HCT116 (cell line): ENCODE measurements around the gene ABL1. TPM values are rescaled to one million over a fixed set of nuclear protein-coding genes. Genes with fewer than 3 reads are reported as not detected.

Experiments used
- ATAC-seq: fragments of 200-7000 bp; cut with Tn5 transposase; 2 replicates; pipeline ENCODE4 v1.9.1; 2020; ENCODE audit warnings: mild to moderate bottlenecking, moderate library complexity
- BruUV-seq: library from RNA; stranded (reverse); fragments of 400-500 nt; replicated peaks from 2 replicates; lab custom pipeline; 2021; lab: Mats Ljungman, UMichigan
- CTCF ChIA-PET: fragments of 300-600 bp; sonication (Branson Sonifier 250); formaldehyde crosslinking; loops from one replicate; lab custom pipeline; 2021; ENCODE audit warnings: antibody characterized with exemption; lab: Charles Lee
- POLR2A ChIA-PET: fragments of 300-600, 350-600 bp; sonication (Branson Sonifier 250); formaldehyde crosslinking; loops from one replicate; lab custom pipeline; 2021; ENCODE audit warnings: antibody characterized with exemption; lab: Charles Lee
- RAD21 ChIA-PET, 2 experiments: fragments of 300-600 bp; sonication (Branson Sonifier 250); formaldehyde crosslinking; loops; one replicate each; lab custom pipeline; 2023; ENCODE audit warnings: low total read pairs in 2 of 2; ENCODE audit not compliant: uncharacterized antibody in 2 of 2, unreplicated experiment in 2 of 2, low non-redundant PET in 1 of 2; lab: Charles Lee
- DNase-seq: peaks from one replicate; pipeline ENCODE4 v3.0.0-alpha.2; 2010; ENCODE audit warnings: low read depth, low spot score
- H2AFZ ChIP-seq: fragments of 200-600 bp; shearing (Covaris generic), sonication (generic); 2 replicates; pipeline ENCODE4 v1.6.1; 2017; ENCODE audit warnings: low read depth, mixed run types, mixed read lengths, antibody characterized with exemption, low read length; ENCODE audit not compliant: poor library complexity, severe bottlenecking
- H3K27ac ChIP-seq: 2 replicates; pipeline ENCODE4 v1.5.1; 2012; ENCODE audit warnings: low read depth, low read length
- H3K27me3 ChIP-seq: fragments of 200-600 bp; sonication (generic); 2 replicates; pipeline ENCODE4 v1.6.1; 2016; ENCODE audit warnings: mixed run types, low read length, mixed read lengths; ENCODE audit not compliant: insufficient read depth
- H3K36me3 ChIP-seq, 2 experiments: fragments of 200-500 bp in 1 of 2; fragments of 200-600 bp in 1 of 2; sonication (Bioruptor generic) in 1 of 2; sonication (generic) in 1 of 2; 2 replicates each; pipeline versions ENCODE4 v1.5.1 to v1.6.1; 2014 to 2016; ENCODE audit warnings: low read length in 2 of 2, inconsistent platforms in 1 of 2, mixed read lengths in 1 of 2, mixed run types in 1 of 2; ENCODE audit not compliant: insufficient read depth in 2 of 2, control insufficient read depth in 1 of 2
- H3K4me1 ChIP-seq, 2 experiments: fragments of 200-600 bp in 1 of 2; sonication (generic) in 1 of 2; 2 replicates each; pipeline versions ENCODE4 v1.5.1 to v1.6.1; 2012 to 2017; ENCODE audit warnings: low read length in 2 of 2, inconsistent platforms in 1 of 2, mild to moderate bottlenecking in 1 of 2, mixed read lengths in 1 of 2, mixed run types in 1 of 2, moderate library complexity in 1 of 2; ENCODE audit not compliant: insufficient read depth in 2 of 2, control insufficient read depth in 1 of 2
- H3K4me2 ChIP-seq: fragments of 200-600 bp; sonication (generic); 2 replicates; pipeline ENCODE4 v1.6.1; 2017; ENCODE audit warnings: mixed run types, low read length, mixed read lengths
- H3K4me3 ChIP-seq, 2 experiments: fragments of 200-600 bp in 1 of 2; sonication (generic) in 1 of 2; replicated peaks in 1 of 2; 2 replicates each; pipeline ENCODE4 v1.5.1; 2011 to 2016; ENCODE audit warnings: low read length in 2 of 2, control low read depth in 1 of 2, low read depth in 1 of 2, mild to moderate bottlenecking in 1 of 2, mixed read lengths in 1 of 2, mixed run types in 1 of 2
- H3K79me2 ChIP-seq: fragments of 200-600 bp; sonication (generic); 2 replicates; pipeline ENCODE4 v1.6.1; 2017; ENCODE audit warnings: mild to moderate bottlenecking, mixed run types, low read length, moderate library complexity, mixed read lengths; ENCODE audit not compliant: insufficient read depth
- H3K9ac ChIP-seq: fragments of 200-600 bp; sonication (generic); 2 replicates; pipeline ENCODE4 v1.6.1; 2016; ENCODE audit warnings: low read length, mixed read lengths
- H3K9me2 ChIP-seq: fragments of 200-600 bp; sonication (generic), shearing (Covaris generic); 2 replicates; pipeline ENCODE4 v1.6.1; 2017; ENCODE audit warnings: mixed run types, mild to moderate bottlenecking, moderate library complexity; ENCODE audit not compliant: insufficient read depth
- H3K9me3 ChIP-seq, 2 experiments: fragments of 200-500 bp in 1 of 2; fragments of 200-600 bp in 1 of 2; sonication (Bioruptor generic) in 1 of 2; sonication (generic) in 1 of 2; 2 replicates each; pipeline ENCODE4 v1.6.1; 2014 to 2017; ENCODE audit warnings: low read length in 2 of 2, mixed read lengths in 2 of 2, inconsistent platforms in 1 of 2, low read depth in 1 of 2, mild to moderate bottlenecking in 1 of 2, mixed run types in 1 of 2, moderate library complexity in 1 of 2; ENCODE audit not compliant: control insufficient read depth in 1 of 2, insufficient read depth in 1 of 2
- H4K20me1 ChIP-seq: fragments of 200-600 bp; sonication (generic), shearing (Covaris generic); 2 replicates; pipeline ENCODE4 v1.6.1; 2017; ENCODE audit warnings: mixed run types, mild to moderate bottlenecking, moderate library complexity; ENCODE audit not compliant: insufficient read depth
- EGR1 ChIP-seq: IDR thresholded peaks from 2 replicates; pipeline ENCODE4 v1.6.1; 2012; ENCODE audit warnings: low read depth
- EZH2phosphoT487 ChIP-seq: fragments of 200-600 bp; IDR thresholded peaks from 2 replicates; pipeline ENCODE4 v1.6.1; 2018; ENCODE audit warnings: antibody characterized with exemption, borderline replicate concordance
- POLR2A ChIP-seq: IDR thresholded peaks from 2 replicates; pipeline ENCODE4 v1.7.0; 2011; ENCODE audit warnings: borderline replicate concordance; ENCODE audit not compliant: insufficient read depth, insufficient read length; ENCODE audit errors: extremely low read depth
- RAD21 ChIP-seq: IDR thresholded peaks from 2 replicates; pipeline ENCODE4 v1.6.1; 2012; ENCODE audit warnings: low read depth, mild to moderate bottlenecking
- SIN3A ChIP-seq: IDR thresholded peaks from 2 replicates; pipeline ENCODE4 v1.6.1; 2012; ENCODE audit warnings: low read depth
- SRF ChIP-seq: IDR thresholded peaks from 2 replicates; pipeline ENCODE4 v1.6.1; 2012; ENCODE audit warnings: low read depth
- ZFX ChIP-seq: fragments of 450-650 bp; IDR thresholded peaks from 2 replicates; pipeline ENCODE4 v1.6.1; 2017
- intact Hi-C: fragments of 100-400 bp; cut with micrococcal nuclease; formaldehyde crosslinking; loops from 2 replicates; pipeline ENCODE4 v1.10.0; 2022
- total RNA-seq: library from RNA; stranded (reverse); gene quantifications from one replicate; pipeline ENCODE4 v1.2.1, GENCODE V29; 2021; ENCODE audit not compliant: unreplicated experiment

The ABL1 gene
- total RNA-seq, 1 experiment from 2014 or later: 54.7 TPM

DNA sequence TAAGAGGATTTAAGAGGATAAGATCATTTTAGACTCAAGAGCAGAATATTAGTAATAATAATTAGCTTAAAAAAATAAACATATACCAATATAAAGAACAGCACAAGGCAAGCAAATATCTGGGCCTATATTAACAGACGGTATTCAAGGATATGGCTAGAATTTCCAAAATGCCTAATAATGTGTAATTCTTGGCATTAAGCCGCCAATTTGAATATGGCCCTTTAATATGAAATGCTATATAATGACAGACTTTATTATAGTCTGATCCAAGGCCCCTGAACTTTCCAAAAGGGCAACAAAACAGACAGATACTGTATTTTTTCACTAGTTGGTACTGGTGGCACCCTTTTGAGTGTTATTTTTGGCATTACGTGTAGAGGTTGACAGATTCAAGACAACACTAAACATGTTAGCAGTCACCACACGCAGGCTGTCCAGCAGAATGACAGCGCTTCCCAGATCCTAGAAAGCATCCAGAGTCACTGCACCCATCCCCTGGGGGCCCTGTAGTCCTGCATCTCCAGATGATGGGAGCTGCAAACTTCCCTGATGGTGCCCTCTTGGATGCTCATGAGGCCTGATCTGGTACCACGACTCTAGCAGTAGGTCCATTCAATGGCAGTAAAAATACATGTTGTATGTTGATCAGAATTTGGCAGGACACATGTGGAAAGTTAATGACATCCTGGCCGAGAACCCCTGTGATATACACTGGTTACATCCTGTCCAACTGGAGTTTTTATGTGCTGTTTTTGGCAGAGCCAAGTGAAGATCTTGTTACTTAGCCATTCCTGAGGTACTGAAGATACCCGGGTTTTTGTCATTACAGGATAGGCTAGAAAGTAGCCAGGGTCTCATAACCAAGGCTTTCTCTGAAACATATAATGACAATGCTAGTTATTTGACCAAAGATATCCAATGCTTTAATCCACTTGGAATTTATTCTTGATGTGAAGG lies 1.7 kb upstream of the ABL1 start:
- no peaks in the 10 kb centered on the region for H4K20me1 ChIP-seq
- no peak for TF ChIP-seq SIN3A
- no peak for TF ChIP-seq RAD21
- no peak for TF ChIP-seq SRF
- TF ChIP-seq POLR2A: no peak
- no peak for TF ChIP-seq EZH2phosphoT487
- H3K79me2 ChIP-seq: peaks cover 54% of the 10 kb centered on the region
- CTCF ChIA-PET: no interaction called here
- no peak overlapping the region for H3K27ac ChIP-seq
- ATAC-seq: no peak
- H2AFZ ChIP-seq: no peak overlapping the region
- no TSS peak for BruUV-seq
- peaks cover 24 to 36% of the 10 kb centered on the region in 2 experiments for H3K4me1 ChIP-seq
- H3K4me3 ChIP-seq: no peak overlapping the region
- RAD21 ChIA-PET: no interaction called here
- intact Hi-C loops: no loop called here
- H3K9me3 ChIP-seq: peaks cover 0 to 3% of the 10 kb centered on the region in 2 experiments; a peak in 1 of 4 replicates
- no peak for DNase-seq
- H3K36me3 ChIP-seq: no peaks in the 10 kb centered on the region
- POLR2A ChIA-PET: no interaction called here
- no peaks in the 10 kb centered on the region for H3K9me2 ChIP-seq
- no peaks in the 10 kb centered on the region for H3K27me3 ChIP-seq
- H3K4me2 ChIP-seq: peak overlapping the region; percentile 97
- no peak overlapping the region for H3K9ac ChIP-seq

DNA sequence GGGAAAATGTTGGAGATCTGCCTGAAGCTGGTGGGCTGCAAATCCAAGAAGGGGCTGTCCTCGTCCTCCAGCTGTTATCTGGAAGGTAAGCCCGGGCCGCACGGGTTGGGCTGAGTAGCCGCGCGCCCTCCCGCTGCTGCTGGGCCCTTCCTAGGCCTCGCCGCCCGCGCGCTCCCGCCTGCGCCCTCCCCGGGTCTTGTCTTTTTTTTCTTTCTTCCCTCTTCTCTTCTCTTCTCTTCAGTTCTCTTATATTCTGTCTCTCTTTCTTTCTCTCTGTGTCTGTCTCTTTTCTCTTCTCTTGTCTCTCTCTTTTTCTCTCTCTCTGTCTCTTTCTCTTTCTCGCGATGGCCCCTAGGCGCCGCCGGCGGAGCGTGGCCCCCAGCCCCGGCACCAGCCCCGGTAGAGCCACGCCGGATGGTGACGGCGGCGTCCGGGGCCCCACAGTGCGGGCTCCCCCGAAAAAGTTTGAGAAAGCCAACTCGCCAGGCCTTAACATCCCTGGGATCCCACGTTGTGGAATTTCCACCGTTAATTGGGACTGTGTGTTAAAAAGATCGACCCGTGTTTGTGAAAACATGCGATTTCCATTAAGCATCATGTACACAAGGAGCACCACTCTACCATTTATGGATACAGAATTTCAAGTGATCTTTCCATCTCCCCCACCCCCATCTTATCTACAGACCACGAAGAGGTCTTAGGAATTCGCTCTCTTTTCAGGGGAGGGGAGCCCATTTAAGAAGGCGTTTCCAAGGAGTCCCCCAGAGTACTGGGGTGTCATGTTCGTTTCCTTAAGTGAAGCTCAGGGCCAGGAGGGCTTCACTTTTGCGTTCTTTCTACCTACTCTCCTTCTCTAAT lies 616 bp downstream of the ABL1 start:
- H3K36me3 ChIP-seq: no peaks in the 10 kb centered on the region
- peak overlapping the region; percentile 89 for H3K4me2 ChIP-seq
- no peaks in the 10 kb centered on the region for H3K27me3 ChIP-seq
- DNase-seq: no peak
- intact Hi-C loops: no loop called here
- peaks cover 3% of the 10 kb centered on the region; the same call in 1 of the 2 replicates for H4K20me1 ChIP-seq
- ChIA-PET RAD21 (no interaction called here), CTCF (no interaction called here), POLR2A (interaction anchor here (1.0 kb wide), 1 partner anchor 10 kb away, joined by 3 read pairs; no protein-coding TSS in a partner anchor)
- peaks cover 24 to 36% of the 10 kb centered on the region in 2 experiments for H3K4me1 ChIP-seq
- no peaks in the 10 kb centered on the region for H3K9me3 ChIP-seq
- peak overlapping the region; percentile 59 to 72 for H3K4me3 ChIP-seq
- no peak overlapping the region for H2AFZ ChIP-seq
- H3K9ac ChIP-seq: peak overlapping the region; percentile 75
- peak overlapping the region; percentile 86 for H3K27ac ChIP-seq
- TF ChIP-seq ZFX: peak; percentile 75
- TF ChIP-seq EGR1: no peak
- TSS peak; percentile 42 for BruUV-seq
- peaks cover 74% of the 10 kb centered on the region for H3K79me2 ChIP-seq
- peak; percentile 46 for ATAC-seq
- H3K9me2 ChIP-seq: no peaks in the 10 kb centered on the region
